IMR-90 (cell line): ENCODE results near the gene MORC1.

Experiments
- CEBPB ChIP-seq: IDR thresholded peaks from 2 replicates; pipeline ENCODE4 v1.6.1; 2012; ENCODE audit warnings: low read depth, low read length, improper control_type of control experiment
- FOS ChIP-seq: fragments of 150-350 bp; IDR thresholded peaks from 2 replicates; pipeline ENCODE4 v1.6.1; 2016; ENCODE audit warnings: low read depth, low read length
- MAZ ChIP-seq: IDR thresholded peaks from 2 replicates; pipeline ENCODE4 v1.6.1; 2012; ENCODE audit warnings: low read depth, mild to moderate bottlenecking, low read length, improper control_type of control experiment, moderate library complexity, borderline replicate concordance
- MXI1 ChIP-seq: IDR thresholded peaks from 2 replicates; pipeline ENCODE4 v1.6.1; 2012; ENCODE audit warnings: low read depth, mild to moderate bottlenecking, low read length, moderate library complexity, borderline replicate concordance
- POLR2A ChIP-seq: IDR thresholded peaks from 2 replicates; pipeline ENCODE4 v1.6.1; 2012; ENCODE audit warnings: mild to moderate bottlenecking, low read depth, low read length
- RAD21 ChIP-seq: IDR thresholded peaks from 2 replicates; pipeline ENCODE4 v1.6.1; 2012; ENCODE audit warnings: low read length, improper control_type of control experiment
- RCOR1 ChIP-seq: IDR thresholded peaks from 2 replicates; pipeline ENCODE4 v1.6.1; 2012; ENCODE audit warnings: mild to moderate bottlenecking, low read length, improper control_type of control experiment; ENCODE audit not compliant: insufficient replicate concordance
- RFX5 ChIP-seq: IDR thresholded peaks from 2 replicates; pipeline ENCODE4 v1.8.0; 2012; ENCODE audit warnings: low read depth, mild to moderate bottlenecking, low read length, moderate library complexity
- TF ChIP-seq, protein P1 (sequence below): conservative IDR thresholded peaks from 2 replicates; pipeline ENCODE4 v1.5.1; 2012; ENCODE audit warnings: mild to moderate bottlenecking, low read depth, low read length, improper control_type of control experiment
- TF ChIP-seq, protein P2 (sequence below): fragments of 150-350 bp; IDR thresholded peaks from 2 replicates; pipeline ENCODE4 v1.6.1; 2016; ENCODE audit warnings: low read depth, mild to moderate bottlenecking, low read length, moderate library complexity, borderline replicate concordance

DNA sequence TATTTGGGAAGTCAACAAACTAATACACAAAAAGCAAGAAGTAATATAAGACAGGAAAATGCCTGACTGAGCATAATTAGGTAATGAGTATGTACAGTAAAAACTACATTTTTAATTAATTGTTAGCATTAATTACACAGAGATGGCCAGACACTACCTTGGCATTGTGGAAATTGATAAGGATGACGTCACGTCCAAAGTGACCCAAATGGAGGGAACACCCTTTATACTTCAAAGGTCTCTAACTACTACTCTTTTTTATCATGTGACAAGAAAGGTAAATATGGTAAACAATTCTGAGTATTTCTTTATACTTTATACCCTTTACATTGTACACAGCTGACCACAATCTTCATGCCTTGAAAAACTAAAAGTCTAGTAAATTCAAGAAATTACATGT, 141.9 kb downstream of the MORC1 start:
- TF ChIP-seq, protein P1, sequence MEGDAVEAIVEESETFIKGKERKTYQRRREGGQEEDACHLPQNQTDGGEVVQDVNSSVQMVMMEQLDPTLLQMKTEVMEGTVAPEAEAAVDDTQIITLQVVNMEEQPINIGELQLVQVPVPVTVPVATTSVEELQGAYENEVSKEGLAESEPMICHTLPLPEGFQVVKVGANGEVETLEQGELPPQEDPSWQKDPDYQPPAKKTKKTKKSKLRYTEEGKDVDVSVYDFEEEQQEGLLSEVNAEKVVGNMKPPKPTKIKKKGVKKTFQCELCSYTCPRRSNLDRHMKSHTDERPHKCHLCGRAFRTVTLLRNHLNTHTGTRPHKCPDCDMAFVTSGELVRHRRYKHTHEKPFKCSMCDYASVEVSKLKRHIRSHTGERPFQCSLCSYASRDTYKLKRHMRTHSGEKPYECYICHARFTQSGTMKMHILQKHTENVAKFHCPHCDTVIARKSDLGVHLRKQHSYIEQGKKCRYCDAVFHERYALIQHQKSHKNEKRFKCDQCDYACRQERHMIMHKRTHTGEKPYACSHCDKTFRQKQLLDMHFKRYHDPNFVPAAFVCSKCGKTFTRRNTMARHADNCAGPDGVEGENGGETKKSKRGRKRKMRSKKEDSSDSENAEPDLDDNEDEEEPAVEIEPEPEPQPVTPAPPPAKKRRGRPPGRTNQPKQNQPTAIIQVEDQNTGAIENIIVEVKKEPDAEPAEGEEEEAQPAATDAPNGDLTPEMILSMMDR, result no peak
- no peak for TF ChIP-seq RCOR1
- TF ChIP-seq FOS, result no peak
- no peak for TF ChIP-seq POLR2A
- no peak for TF ChIP-seq CEBPB
- TF ChIP-seq MXI1, result no peak
- no peak for TF ChIP-seq MAZ
- TF ChIP-seq RFX5, result no peak
- no peak for TF ChIP-seq RAD21
- TF ChIP-seq, protein P2, sequence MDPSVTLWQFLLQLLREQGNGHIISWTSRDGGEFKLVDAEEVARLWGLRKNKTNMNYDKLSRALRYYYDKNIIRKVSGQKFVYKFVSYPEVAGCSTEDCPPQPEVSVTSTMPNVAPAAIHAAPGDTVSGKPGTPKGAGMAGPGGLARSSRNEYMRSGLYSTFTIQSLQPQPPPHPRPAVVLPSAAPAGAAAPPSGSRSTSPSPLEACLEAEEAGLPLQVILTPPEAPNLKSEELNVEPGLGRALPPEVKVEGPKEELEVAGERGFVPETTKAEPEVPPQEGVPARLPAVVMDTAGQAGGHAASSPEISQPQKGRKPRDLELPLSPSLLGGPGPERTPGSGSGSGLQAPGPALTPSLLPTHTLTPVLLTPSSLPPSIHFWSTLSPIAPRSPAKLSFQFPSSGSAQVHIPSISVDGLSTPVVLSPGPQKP, result no peak
